ENCODE data around the gene SEPHS1.
"Not testable (repeated sequence)": the region's sequence is repeated elsewhere in the genome, so short reads cannot be mapped to it uniquely, and the experiment has no call there.

The SEPHS1 gene

GRCh38 chr10:13340068-13340467 is 8.0 kb downstream of the SEPHS1 start:
- peaks cover 87% of the 10 kb centered on the region for H3K36me3 ChIP-seq (ENCODE audit: control insufficient read depth, insufficient read depth, low read length)
- no peak overlapping the region for H3K9ac ChIP-seq (ENCODE audit: low read depth, low read length)
- H3K4me3 ChIP-seq (ENCODE audit: low read depth, low read length), result no peak overlapping the region
- no peaks in the 10 kb centered on the region for H3K27me3 ChIP-seq (ENCODE audit: control insufficient read depth, insufficient read depth, low read length)
- H3K4me1 ChIP-seq (ENCODE audit: control insufficient read depth, insufficient read depth, low read length), result peaks cover 48% of the 10 kb centered on the region
- H3K27ac ChIP-seq (ENCODE audit: low read depth, low read length), result no peak overlapping the region
- no peaks in the 10 kb centered on the region for H3K9me3 ChIP-seq (ENCODE audit: control insufficient read depth, insufficient read depth, low read length)

GRCh38 chr10:13338390-13339110 is 9.5 kb downstream of the SEPHS1 start:
- H3K27ac ChIP-seq (ENCODE audit: low read depth, low read length), result no peak overlapping the region
- no peaks in the 10 kb centered on the region for H3K9me3 ChIP-seq (ENCODE audit: control insufficient read depth, insufficient read depth, low read length)
- H3K4me1 ChIP-seq (ENCODE audit: control insufficient read depth, insufficient read depth, low read length), result peaks cover 35% of the 10 kb centered on the region
- H3K4me3 ChIP-seq (ENCODE audit: low read depth, low read length), result no peak overlapping the region
- no peak overlapping the region for H3K9ac ChIP-seq (ENCODE audit: low read depth, low read length)
- H3K27me3 ChIP-seq (ENCODE audit: control insufficient read depth, insufficient read depth, low read length), result no peaks in the 10 kb centered on the region
- H3K36me3 ChIP-seq (ENCODE audit: control insufficient read depth, insufficient read depth, low read length), result peaks cover 88% of the 10 kb centered on the region

GRCh38 chr10:13337827-13338196 is 10.3 kb downstream of the SEPHS1 start:
- Histone ChIP-seq H3K36me3 (ENCODE audit: control insufficient read depth, insufficient read depth, low read length) (peaks cover 88% of the 10 kb centered on the region), H3K27me3 (ENCODE audit: control insufficient read depth, insufficient read depth, low read length) (no peaks in the 10 kb centered on the region), H3K27ac (ENCODE audit: low read depth, low read length) (peak overlapping the region; percentile 14), H3K9ac (ENCODE audit: low read depth, low read length) (no peak overlapping the region), H3K4me3 (ENCODE audit: low read depth, low read length) (no peak overlapping the region), H3K9me3 (ENCODE audit: control insufficient read depth, insufficient read depth, low read length) (no peaks in the 10 kb centered on the region), H3K4me1 (ENCODE audit: control insufficient read depth, insufficient read depth, low read length) (peaks cover 35% of the 10 kb centered on the region)

GRCh38 chr10:13337128-13337826 is 10.8 kb downstream of the SEPHS1 start:
- Histone ChIP-seq H3K36me3 (ENCODE audit: control insufficient read depth, insufficient read depth, low read length) (peaks cover 87% of the 10 kb centered on the region), H3K9ac (ENCODE audit: low read depth, low read length) (no peak overlapping the region), H3K27me3 (ENCODE audit: control insufficient read depth, insufficient read depth, low read length) (no peaks in the 10 kb centered on the region), H3K4me3 (ENCODE audit: low read depth, low read length) (no peak overlapping the region), H3K9me3 (ENCODE audit: control insufficient read depth, insufficient read depth, low read length) (no peaks in the 10 kb centered on the region), H3K27ac (ENCODE audit: low read depth, low read length) (peak overlapping the region; percentile 14), H3K4me1 (ENCODE audit: control insufficient read depth, insufficient read depth, low read length) (peaks cover 35% of the 10 kb centered on the region)

- Histone ChIP-seq H3K4me3 (ENCODE audit: low read depth, low read length) (no peak overlapping the region), H3K9me3 (ENCODE audit: control insufficient read depth, insufficient read depth, low read length) (no peaks in the 10 kb centered on the region), H3K36me3 (ENCODE audit: control insufficient read depth, insufficient read depth, low read length) (peaks cover 98% of the 10 kb centered on the region), H3K4me1 (ENCODE audit: control insufficient read depth, insufficient read depth, low read length) (peaks cover 27% of the 10 kb centered on the region), H3K27ac (ENCODE audit: low read depth, low read length) (no peak overlapping the region), H3K27me3 (ENCODE audit: control insufficient read depth, insufficient read depth, low read length) (no peaks in the 10 kb centered on the region), H3K9ac (ENCODE audit: low read depth, low read length) (no peak overlapping the region)
Observed at GRCh38 chr10:13335881-13336280, 12.2 kb downstream of the SEPHS1 start.

GRCh38 chr10:13334556-13334955 is 13.5 kb downstream of the SEPHS1 start:
- Histone ChIP-seq H3K4me1 (ENCODE audit: control insufficient read depth, insufficient read depth, low read length) (peaks cover 21% of the 10 kb centered on the region), H3K36me3 (ENCODE audit: control insufficient read depth, insufficient read depth, low read length) (peaks cover 97% of the 10 kb centered on the region), H3K27ac (ENCODE audit: low read depth, low read length) (no peak overlapping the region), H3K9me3 (ENCODE audit: control insufficient read depth, insufficient read depth, low read length) (no peaks in the 10 kb centered on the region), H3K4me3 (ENCODE audit: low read depth, low read length) (no peak overlapping the region), H3K9ac (ENCODE audit: low read depth, low read length) (no peak overlapping the region), H3K27me3 (ENCODE audit: control insufficient read depth, insufficient read depth, low read length) (no peaks in the 10 kb centered on the region)

- peaks cover 97% of the 10 kb centered on the region for H3K36me3 ChIP-seq (ENCODE audit: control insufficient read depth, insufficient read depth, low read length)
Observed at GRCh38 chr10:13331646-13332045, 16.4 kb downstream of the SEPHS1 start.

GRCh38 chr10:13330980-13331379 is 17.1 kb downstream of the SEPHS1 start:
- peaks cover 97% of the 10 kb centered on the region for H3K36me3 ChIP-seq (ENCODE audit: control insufficient read depth, insufficient read depth, low read length)
- not testable (repeated sequence) for H3K9me3 ChIP-seq (ENCODE audit: control insufficient read depth, insufficient read depth, low read length); H3K27ac ChIP-seq (ENCODE audit: low read depth, low read length); H3K4me3 ChIP-seq (ENCODE audit: low read depth, low read length); H3K27me3 ChIP-seq (ENCODE audit: control insufficient read depth, insufficient read depth, low read length); H3K9ac ChIP-seq (ENCODE audit: low read depth, low read length)
- peaks cover 14% of the 10 kb centered on the region; the same call in 1 of the 2 replicates for H3K4me1 ChIP-seq (ENCODE audit: control insufficient read depth, insufficient read depth, low read length)

More at GRCh38 chr10:13331646-13332045, 16.4 kb downstream of the SEPHS1 start:
- Histone ChIP-seq H3K27me3 (ENCODE audit: control insufficient read depth, insufficient read depth, low read length) (no peaks in the 10 kb centered on the region), H3K27ac (ENCODE audit: low read depth, low read length) (no peak overlapping the region), H3K9me3 (ENCODE audit: control insufficient read depth, insufficient read depth, low read length) (no peaks in the 10 kb centered on the region), H3K4me1 (ENCODE audit: control insufficient read depth, insufficient read depth, low read length) (peaks cover 14% of the 10 kb centered on the region; the same call in 1 of the 2 replicates), H3K9ac (ENCODE audit: low read depth, low read length) (no peak overlapping the region), H3K4me3 (ENCODE audit: low read depth, low read length) (no peak overlapping the region)

- Histone ChIP-seq H3K4me3 (ENCODE audit: low read depth, low read length) (no peak overlapping the region), H3K9me3 (ENCODE audit: control insufficient read depth, insufficient read depth, low read length) (no peaks in the 10 kb centered on the region), H3K36me3 (ENCODE audit: control insufficient read depth, insufficient read depth, low read length) (peaks cover 96% of the 10 kb centered on the region), H3K9ac (ENCODE audit: low read depth, low read length) (no peak overlapping the region), H3K4me1 (ENCODE audit: control insufficient read depth, insufficient read depth, low read length) (peaks cover 14% of the 10 kb centered on the region; the same call in 1 of the 2 replicates), H3K27ac (ENCODE audit: low read depth, low read length) (no peak overlapping the region), H3K27me3 (ENCODE audit: control insufficient read depth, insufficient read depth, low read length) (no peaks in the 10 kb centered on the region)
Observed at GRCh38 chr10:13329565-13329964, 18.5 kb downstream of the SEPHS1 start.

GRCh38 chr10:13328613-13329012 is 19.5 kb downstream of the SEPHS1 start:
- no peaks in the 10 kb centered on the region for H3K9me3 ChIP-seq (ENCODE audit: control insufficient read depth, insufficient read depth, low read length)
- H3K4me1 ChIP-seq (ENCODE audit: control insufficient read depth, insufficient read depth, low read length), result peaks cover 14% of the 10 kb centered on the region; the same call in 1 of the 2 replicates
- no peak overlapping the region for H3K9ac ChIP-seq (ENCODE audit: low read depth, low read length)
- no peak overlapping the region for H3K4me3 ChIP-seq (ENCODE audit: low read depth, low read length)
- peak overlapping the region; percentile 62 for H3K27ac ChIP-seq (ENCODE audit: low read depth, low read length)
- H3K36me3 ChIP-seq (ENCODE audit: control insufficient read depth, insufficient read depth, low read length), result peaks cover 97% of the 10 kb centered on the region
- no peaks in the 10 kb centered on the region for H3K27me3 ChIP-seq (ENCODE audit: control insufficient read depth, insufficient read depth, low read length)

GRCh38 chr10:13328126-13328525 is 20.0 kb downstream of the SEPHS1 start:
- Histone ChIP-seq H3K36me3 (ENCODE audit: control insufficient read depth, insufficient read depth, low read length) (peaks cover 96% of the 10 kb centered on the region), H3K27me3 (ENCODE audit: control insufficient read depth, insufficient read depth, low read length) (no peaks in the 10 kb centered on the region), H3K27ac (ENCODE audit: low read depth, low read length) (no peak overlapping the region), H3K9ac (ENCODE audit: low read depth, low read length) (no peak overlapping the region), H3K9me3 (ENCODE audit: control insufficient read depth, insufficient read depth, low read length) (no peaks in the 10 kb centered on the region), H3K4me3 (ENCODE audit: low read depth, low read length) (no peak overlapping the region), H3K4me1 (ENCODE audit: control insufficient read depth, insufficient read depth, low read length) (peaks cover 14% of the 10 kb centered on the region; the same call in 1 of the 2 replicates)
